CD4-positive, alpha-beta T cell (primary cell): Measurements from ENCODE around the gene B4GALT3. TPM values are rescaled to one million over a fixed set of nuclear protein-coding genes. Genes with fewer than 3 reads are reported as not detected.

ENCODE experiments used
- ATAC-seq: fragments of 200-7000 bp; cut with Tn5 transposase; one replicate; pipeline ENCODE4 v1.10.0; 2022; ENCODE audit warnings: mild to moderate bottlenecking; ENCODE audit not compliant: poor library complexity
- CTCF ChIA-PET: fragments of 350-600 bp; sonication (Branson Sonifier 250); formaldehyde crosslinking; loops from one replicate; lab custom pipeline; 2021; ENCODE audit warnings: antibody characterized with exemption, inconsistent platforms; lab: Charles Lee
- POLR2A ChIA-PET: fragments of 350-600 bp; sonication (Branson Sonifier 250); formaldehyde crosslinking; loops from one replicate; lab custom pipeline; 2021; ENCODE audit warnings: antibody characterized with exemption, inconsistent platforms; lab: Charles Lee
- DNase-seq, 14 experiments: peaks; one replicate each; pipeline ENCODE4 v3.0.0-alpha.2; 2013 to 2020; ENCODE audit warnings: mixed read lengths in 2 of 14
- H3K27ac ChIP-seq, 2 donors: one replicate each; pipeline versions ENCODE4 v1.5.1 to v1.7.0; 2013; ENCODE audit warnings: low read length in 2 of 2, low read depth in 1 of 2, mild to moderate bottlenecking in 1 of 2
- H3K27me3 ChIP-seq, 2 experiments: 1 replicate in 1 of 2; 2 replicates in 1 of 2; pipeline versions ENCODE4 v1.6.1 to v1.7.0; 2013; ENCODE audit warnings: low read length in 2 of 2, control low read depth in 1 of 2, mild to moderate bottlenecking in 1 of 2, moderate library complexity in 1 of 2; ENCODE audit not compliant: insufficient read depth in 2 of 2, control insufficient read depth in 1 of 2
- H3K36me3 ChIP-seq: one replicate; pipeline ENCODE4 v1.6.1; 2013; ENCODE audit warnings: low read length, control low read depth; ENCODE audit not compliant: insufficient read depth
- H3K4me1 ChIP-seq: one replicate; pipeline ENCODE4 v1.6.1; 2013; ENCODE audit warnings: low read length, control low read depth; ENCODE audit not compliant: insufficient read depth
- H3K4me3 ChIP-seq: one replicate; pipeline ENCODE4 v1.5.1; 2013; ENCODE audit warnings: mild to moderate bottlenecking, low read length, moderate library complexity
- H3K9me3 ChIP-seq, 2 experiments: 1 replicate in 1 of 2; 2 replicates in 1 of 2; pipeline versions ENCODE4 v1.6.1 to v1.7.0; 2013; ENCODE audit warnings: low read length in 2 of 2, mild to moderate bottlenecking in 2 of 2, control low read depth in 1 of 2, moderate library complexity in 1 of 2; ENCODE audit not compliant: control insufficient read depth in 1 of 2, insufficient read depth in 1 of 2
- H3K27ac Mint-ChIP-seq: one replicate; pipeline ENCODE4 v1.8.0; 2020; ENCODE audit warnings: mixed read lengths
- H3K27me3 Mint-ChIP-seq: one replicate; pipeline ENCODE4 v1.8.0; 2021; ENCODE audit warnings: mixed read lengths
- H3K36me3 Mint-ChIP-seq: one replicate; pipeline ENCODE4 v1.8.0; 2021; ENCODE audit warnings: low read depth, mixed read lengths
- H3K4me1 Mint-ChIP-seq: one replicate; pipeline ENCODE4 v1.8.0; 2021; ENCODE audit warnings: low read depth, mixed read lengths
- H3K4me3 Mint-ChIP-seq: one replicate; pipeline ENCODE4 v1.8.0; 2020; ENCODE audit warnings: mild to moderate bottlenecking, mixed read lengths
- H3K9me3 Mint-ChIP-seq: one replicate; pipeline ENCODE4 v1.8.0; 2020; ENCODE audit warnings: mixed read lengths
- CTCF ChIP-seq: fragments of 200-600 bp; IDR thresholded peaks from one replicate; pipeline ENCODE4 v1.8.0; 2022; ENCODE audit warnings: antibody characterized with exemption, mild to moderate bottlenecking
- intact Hi-C, 2 experiments: fragments of 100-400 bp; cut with DNase I in 1 of 2; cut with micrococcal nuclease in 1 of 2; formaldehyde crosslinking; loops; one replicate each; pipeline versions ENCODE4 v1.15.1 to v1.9.0; 2023 to 2025; cut with DNase I, micrococcal nuclease
- total RNA-seq, 174 experiments: library from RNA in 2 of 174; stranded (reverse) in 2 of 174; gene quantifications; one replicate each; pipeline ENCODE4 v1.2.3 and lab custom pipeline; 2021 to 2026

Gene B4GALT3
- total RNA-seq, 2 experiments from 2014 or later: 40.8 to 44.3 TPM

- TF ChIP-seq CTCF: no peak
- H3K36me3 Mint-ChIP-seq: peaks cover 42% of the 10 kb centered on the region
- POLR2A ChIA-PET: interaction anchor here (0.6 to 5.0 kb wide), 38 partner anchors 9 to 939 kb away, joined by 3 to 95 read pairs (median 6); partner anchors contain the start of genes APOA2, ARHGAP30, B4GALT3 and DCAF8
- peak within 1 kb of the TSS; percentile 99 for H3K4me3 Mint-ChIP-seq
- DNase-seq: peak; percentile 90 to 99 (median 94)
- H3K9me3 Mint-ChIP-seq: no peaks in the 10 kb centered on the region
- intact Hi-C loops: loop anchor here (1.0 to 2.0 kb wide), 3 partner anchors 17 to 187 kb away; partner anchors contain the start of gene TOMM40L (in 1 of the 2)
- CTCF ChIA-PET: interaction anchor here (0.5 to 4.5 kb wide), 11 partner anchors 9 to 180 kb away, joined by 3 to 43 read pairs (median 5); partner anchors contain the start of genes DEDD, PPOX, TOMM40L and UFC1
- no peaks in the 10 kb centered on the region for H3K27me3 Mint-ChIP-seq
- peaks cover 66% of the 10 kb centered on the region for H3K4me1 Mint-ChIP-seq
- peak within 1 kb of the TSS; percentile 85 to 86 for H3K27ac ChIP-seq
- H3K27ac Mint-ChIP-seq: peak within 1 kb of the TSS; percentile 95
- no peaks in the 10 kb centered on the region for H3K27me3 ChIP-seq
- H3K9me3 ChIP-seq: no peaks in the 10 kb centered on the region
- H3K36me3 ChIP-seq: peaks cover 36% of the 10 kb centered on the region
- ATAC-seq: peak; percentile 99
- H3K4me3 ChIP-seq: peak within 1 kb of the TSS; percentile 66
- peaks cover 47% of the 10 kb centered on the region for H3K4me1 ChIP-seq
Observed at GRCh38 chr1:161201836-161202712, 24.8 kb upstream of the B4GALT3 start, which contains the start of gene NDUFS2. NDUFS2 (plus strand) TSS chr1:161202367; CDS start chr1:161202386, 19 bp downstream.

GRCh38 chr1:161200992-161201835, 23.9 kb upstream of the B4GALT3 start:
- Histone ChIP-seq H3K36me3 (peaks cover 27% of the 10 kb centered on the region), H3K4me3 (peak overlapping the region; percentile 66)

More at GRCh38 chr1:161200992-161201835, 23.9 kb upstream of the B4GALT3 start:
- no peaks in the 10 kb centered on the region for H3K9me3 ChIP-seq
- CTCF ChIA-PET: interaction anchor here (1.0 to 4.5 kb wide), 9 partner anchors 8 to 181 kb away, joined by 3 to 43 read pairs (median 5); partner anchors contain the start of genes PPOX, TOMM40L and UFC1
- H3K9me3 Mint-ChIP-seq: no peaks in the 10 kb centered on the region
- H3K27ac ChIP-seq: peak overlapping the region; percentile 85 to 86
- peaks cover 33% of the 10 kb centered on the region for H3K36me3 Mint-ChIP-seq
- H3K27me3 ChIP-seq: no peaks in the 10 kb centered on the region
- peak overlapping the region; percentile 95 for H3K27ac Mint-ChIP-seq
- ATAC-seq (no peak), DNase-seq (peak in 2 of 14 experiments; percentile 30 to 45)
- POLR2A ChIA-PET: interaction anchor here (0.6 to 5.0 kb wide), 30 partner anchors 9 to 938 kb away, joined by 3 to 95 read pairs (median 8); partner anchors contain the start of genes APOA2, ARHGAP30, B4GALT3 and DCAF8
- peaks cover 60% of the 10 kb centered on the region for H3K4me1 Mint-ChIP-seq
- H3K4me3 Mint-ChIP-seq: peak overlapping the region; percentile 99
- intact Hi-C loops: no loop called here
- TF ChIP-seq CTCF: no peak
- H3K4me1 ChIP-seq: peaks cover 46% of the 10 kb centered on the region
- no peaks in the 10 kb centered on the region for H3K27me3 Mint-ChIP-seq
